ENCODE data around the gene ZFHX3.

The ZFHX3 gene

GRCh38 chr16:72814226-72814625 lies 233.7 kb downstream of the ZFHX3 start:
- DNase-seq, result no peak

- no peak for DNase-seq
Observed at GRCh38 chr16:72812672-72813071, 235.3 kb downstream of the ZFHX3 start.

GRCh38 chr16:72811876-72812275 lies 236.1 kb downstream of the ZFHX3 start:
- no peak for DNase-seq

- no peak for DNase-seq
Observed at GRCh38 chr16:72811188-72811720, 236.7 kb downstream of the ZFHX3 start.

GRCh38 chr16:72810480-72810879 lies 237.4 kb downstream of the ZFHX3 start:
- no peak for DNase-seq

GRCh38 chr16:72809446-72809845 lies 238.5 kb downstream of the ZFHX3 start:
- DNase-seq, result no peak

- DNase-seq, result no peak
Observed at GRCh38 chr16:72808754-72809153, 239.2 kb downstream of the ZFHX3 start.

GRCh38 chr16:72807245-72807644 lies 240.7 kb downstream of the ZFHX3 start:
- no peak for DNase-seq

- DNase-seq, result no peak
Observed at GRCh38 chr16:72805486-72805885, 242.4 kb downstream of the ZFHX3 start.

GRCh38 chr16:72800524-72801161 lies 247.3 kb downstream of the ZFHX3 start:
- no peak for DNase-seq

GRCh38 chr16:72798264-72798663 lies 249.7 kb downstream of the ZFHX3 start:
- DNase-seq, result no peak

GRCh38 chr16:72797621-72798020 lies 250.3 kb downstream of the ZFHX3 start:
- no peak for DNase-seq

- no peak for DNase-seq
Observed at GRCh38 chr16:72796222-72796621, 251.7 kb downstream of the ZFHX3 start.

GRCh38 chr16:72794986-72795385 lies 252.9 kb downstream of the ZFHX3 start:
- no peak for DNase-seq

- no peak for DNase-seq
Observed at GRCh38 chr16:72794319-72794718, 253.6 kb downstream of the ZFHX3 start.

- no peak for DNase-seq
Observed at GRCh38 chr16:72793716-72794115, 254.2 kb downstream of the ZFHX3 start.

- DNase-seq, result no peak
Observed at GRCh38 chr16:72793017-72793416, 254.9 kb downstream of the ZFHX3 start.

GRCh38 chr16:72791786-72792185 lies 256.1 kb downstream of the ZFHX3 start:
- no peak for DNase-seq

- no peak for DNase-seq
Observed at GRCh38 chr16:72789921-72790320, 258.0 kb downstream of the ZFHX3 start.

GRCh38 chr16:72789465-72789864 lies 258.5 kb downstream of the ZFHX3 start:
- DNase-seq, result no peak

GRCh38 chr16:72788269-72788809 lies 259.6 kb downstream of the ZFHX3 start:
- DNase-seq, result no peak

- no peak for DNase-seq
Observed at GRCh38 chr16:72787514-72788268, 260.2 kb downstream of the ZFHX3 start.

GRCh38 chr16:72787130-72787513 lies 260.8 kb downstream of the ZFHX3 start:
- DNase-seq, result no peak

GRCh38 chr16:72786606-72787005 lies 261.3 kb downstream of the ZFHX3 start:
- no peak for DNase-seq
